Activated CD8-positive, alpha-beta T cell treated with anti-CD3 and anti-CD28 coated beads, Interleukin-2, amount 10 ng/mL, durations not matched to agents 7 days and 5 days (primary cell): ENCODE results near the gene TRAF2. TPM values are rescaled to one million over a fixed set of nuclear protein-coding genes. Genes with fewer than 3 reads are reported as not detected.
A peak's percentile ranks its signal among the peaks of the same experiment; 100 is the strongest.

Experiments
- ATAC-seq: fragments of 150-1000 bp; cut with Tn5 transposase; one replicate; pipeline ENCODE4 v1.10.0; 2021; ENCODE audit warnings: moderate library complexity
- CTCF ChIA-PET: fragments of 350-600 bp; sonication (Branson Sonifier 250); formaldehyde crosslinking; loops from one replicate; lab custom pipeline; 2021; ENCODE audit warnings: antibody characterized with exemption; lab: Charles Lee
- POLR2A ChIA-PET: fragments of 350-600 bp; sonication (Branson Sonifier 250); formaldehyde crosslinking; loops from one replicate; lab custom pipeline; 2021; ENCODE audit warnings: antibody characterized with exemption; lab: Charles Lee
- DNase-seq: peaks from one replicate; pipeline ENCODE4 v3.0.0-alpha.2; 2020
- H3K27ac Mint-ChIP-seq: one replicate; pipeline ENCODE4 v1.8.0; 2021; ENCODE audit warnings: mild to moderate bottlenecking, mixed read lengths
- H3K27me3 Mint-ChIP-seq: one replicate; pipeline ENCODE4 v1.8.0; 2021; ENCODE audit warnings: low read depth, mixed read lengths
- H3K36me3 Mint-ChIP-seq: one replicate; pipeline ENCODE4 v1.8.0; 2021; ENCODE audit warnings: low read depth, mixed read lengths
- H3K4me1 Mint-ChIP-seq: one replicate; pipeline ENCODE4 v1.8.0; 2021; ENCODE audit warnings: low read depth, mixed read lengths
- H3K4me3 Mint-ChIP-seq: one replicate; pipeline ENCODE4 v1.8.0; 2021; ENCODE audit warnings: mild to moderate bottlenecking, mixed read lengths
- H3K9me3 Mint-ChIP-seq: one replicate; pipeline ENCODE4 v1.8.0; 2022; ENCODE audit warnings: mixed read lengths; ENCODE audit not compliant: insufficient read depth
- total RNA-seq, 2 experiments: library from RNA; stranded (reverse); gene quantifications; one replicate each; pipeline ENCODE4 v1.2.3, GENCODE V29; 2021

TRAF2 gene
- total RNA-seq, 2 experiments from 2014 or later, result 48.5 to 57.2 TPM

GRCh38 chr9:136937186-136938001 lies 51.1 kb downstream of the TRAF2 start:
- no peak overlapping the region for H3K4me3 Mint-ChIP-seq
- ChIA-PET CTCF (interaction anchor here (1.1 to 1.3 kb wide), 3 partner anchors 17 to 92 kb away, joined by 3 read pairs; no protein-coding TSS in a partner anchor), POLR2A (interaction anchor here (0.6 to 1.2 kb wide), 3 partner anchors 49 to 209 kb away, joined by 3 read pairs; no protein-coding TSS in a partner anchor)
- peaks cover 4% of the 10 kb centered on the region for H3K4me1 Mint-ChIP-seq
- ATAC-seq, result no peak
- H3K27me3 Mint-ChIP-seq, result no peaks in the 10 kb centered on the region
- H3K9me3 Mint-ChIP-seq, result no peaks in the 10 kb centered on the region
- H3K36me3 Mint-ChIP-seq, result peaks cover 46% of the 10 kb centered on the region
- no peak for DNase-seq
- peak overlapping the region; percentile 30 for H3K27ac Mint-ChIP-seq

- POLR2A ChIA-PET, result no interaction called here
- no peak overlapping the region for H3K27ac Mint-ChIP-seq
Measured at GRCh38 chr9:136939431-136939995, 53.2 kb downstream of the TRAF2 start.

GRCh38 chr9:136939996-136940525 lies 53.7 kb downstream of the TRAF2 start:
- H3K4me3 Mint-ChIP-seq, result no peak overlapping the region
- CTCF ChIA-PET, result no interaction called here
- H3K27ac Mint-ChIP-seq, result no peak overlapping the region
- H3K27me3 Mint-ChIP-seq, result no peaks in the 10 kb centered on the region
- peaks cover 37% of the 10 kb centered on the region for H3K36me3 Mint-ChIP-seq
- H3K9me3 Mint-ChIP-seq, result no peaks in the 10 kb centered on the region
- no peak for DNase-seq
- POLR2A ChIA-PET, result no interaction called here
- no peak for ATAC-seq
- peaks cover 8% of the 10 kb centered on the region for H3K4me1 Mint-ChIP-seq

More at GRCh38 chr9:136939431-136939995, 53.2 kb downstream of the TRAF2 start:
- no peak overlapping the region for H3K4me3 Mint-ChIP-seq
- ATAC-seq, result no peak
- CTCF ChIA-PET, result no interaction called here
- peaks cover 41% of the 10 kb centered on the region for H3K36me3 Mint-ChIP-seq
- H3K27me3 Mint-ChIP-seq, result no peaks in the 10 kb centered on the region
- no peak for DNase-seq
- H3K9me3 Mint-ChIP-seq, result no peaks in the 10 kb centered on the region
- peaks cover 4% of the 10 kb centered on the region for H3K4me1 Mint-ChIP-seq

GRCh38 chr9:136940526-136941230 lies 54.4 kb downstream of the TRAF2 start:
- Mint-ChIP-seq H3K4me1 (peaks cover 13% of the 10 kb centered on the region), H3K27me3 (no peaks in the 10 kb centered on the region), H3K4me3 (no peak overlapping the region), H3K9me3 (no peaks in the 10 kb centered on the region), H3K27ac (no peak overlapping the region), H3K36me3 (peaks cover 37% of the 10 kb centered on the region)
- ATAC-seq (no peak), DNase-seq (no peak)
- CTCF ChIA-PET, result no interaction called here
- POLR2A ChIA-PET, result no interaction called here

GRCh38 chr9:136941231-136942111 lies 55.2 kb downstream of the TRAF2 start:
- Mint-ChIP-seq H3K27me3 (no peaks in the 10 kb centered on the region), H3K27ac (no peak overlapping the region), H3K4me3 (no peak overlapping the region), H3K9me3 (no peaks in the 10 kb centered on the region), H3K36me3 (peaks cover 34% of the 10 kb centered on the region), H3K4me1 (peaks cover 13% of the 10 kb centered on the region)
- ATAC-seq (no peak), DNase-seq (no peak)
- ChIA-PET CTCF (no interaction called here), POLR2A (no interaction called here)

GRCh38 chr9:136942112-136942880 lies 56.0 kb downstream of the TRAF2 start:
- DNase-seq (no peak), ATAC-seq (no peak)
- ChIA-PET POLR2A (no interaction called here), CTCF (no interaction called here)
- peaks cover 30% of the 10 kb centered on the region for H3K36me3 Mint-ChIP-seq
- no peaks in the 10 kb centered on the region for H3K27me3 Mint-ChIP-seq
- no peak overlapping the region for H3K27ac Mint-ChIP-seq
- peak overlapping the region; percentile 79 for H3K4me3 Mint-ChIP-seq
- peaks cover 15% of the 10 kb centered on the region for H3K4me1 Mint-ChIP-seq
- H3K9me3 Mint-ChIP-seq, result no peaks in the 10 kb centered on the region

GRCh38 chr9:136942881-136943230 lies 56.5 kb downstream of the TRAF2 start:
- Mint-ChIP-seq H3K4me1 (peaks cover 15% of the 10 kb centered on the region), H3K9me3 (no peaks in the 10 kb centered on the region), H3K4me3 (peak overlapping the region; percentile 79), H3K36me3 (peaks cover 26% of the 10 kb centered on the region), H3K27me3 (no peaks in the 10 kb centered on the region), H3K27ac (no peak overlapping the region)
- no peak for ATAC-seq
- ChIA-PET POLR2A (no interaction called here), CTCF (no interaction called here)
- no peak for DNase-seq

GRCh38 chr9:136943291-136944211 lies 57.2 kb downstream of the TRAF2 start:
- Mint-ChIP-seq H3K9me3 (no peaks in the 10 kb centered on the region), H3K27ac (peak overlapping the region; percentile 80), H3K4me1 (peaks cover 19% of the 10 kb centered on the region), H3K27me3 (no peaks in the 10 kb centered on the region), H3K4me3 (peak overlapping the region; percentile 79), H3K36me3 (peaks cover 24% of the 10 kb centered on the region)
- peak; percentile 38 for ATAC-seq
- ChIA-PET POLR2A (interaction anchor here (0.6 to 1.0 kb wide), 3 partner anchors 26 to 244 kb away, joined by 3 read pairs; partner anchors contain the start of gene ABCA2), CTCF (interaction anchor here (0.8 to 1.5 kb wide), 6 partner anchors 57 to 155 kb away, joined by 3 to 5 read pairs (median 4); partner anchors contain the start of genes AJM1 and NPDC1)
- DNase-seq, result peak; percentile 65

GRCh38 chr9:136944212-136944518 lies 57.8 kb downstream of the TRAF2 start:
- H3K4me3 Mint-ChIP-seq, result peak overlapping the region; percentile 79
- H3K27ac Mint-ChIP-seq, result peak overlapping the region; percentile 80
- ATAC-seq (peak; percentile 57), DNase-seq (no peak)
- ChIA-PET POLR2A (interaction anchor here (0.6 to 1.0 kb wide), 3 partner anchors 25 to 244 kb away, joined by 3 read pairs; partner anchors contain the start of gene ABCA2), CTCF (interaction anchor here (0.8 to 1.5 kb wide), 6 partner anchors 56 to 156 kb away, joined by 3 to 5 read pairs (median 4); partner anchors contain the start of genes AJM1 and NPDC1)
- H3K9me3 Mint-ChIP-seq, result no peaks in the 10 kb centered on the region
- no peaks in the 10 kb centered on the region for H3K27me3 Mint-ChIP-seq
- peaks cover 21% of the 10 kb centered on the region for H3K36me3 Mint-ChIP-seq
- peaks cover 21% of the 10 kb centered on the region for H3K4me1 Mint-ChIP-seq
